NCI-H1930 (cell line): ENCODE results near the gene NHLRC1.

Experiments
- DNase-seq, 2 experiments: peaks; one replicate each; lab custom pipeline; 2025; lab: John Stamatoyannopoulos, UW

The NHLRC1 gene

GRCh38 chr6:18139935-18140621, 17.6 kb upstream of the NHLRC1 start:
- DNase-seq: no peak

GRCh38 chr6:18138906-18139305, 16.4 kb upstream of the NHLRC1 start:
- no peak for DNase-seq

- no peak for DNase-seq
Measured at GRCh38 chr6:18136260-18136659, 13.8 kb upstream of the NHLRC1 start.

GRCh38 chr6:18135171-18135570, 12.7 kb upstream of the NHLRC1 start:
- no peak for DNase-seq

GRCh38 chr6:18132346-18132745, 9.9 kb upstream of the NHLRC1 start:
- DNase-seq: no peak

- no peak for DNase-seq
Measured at GRCh38 chr6:18126121-18126520, 3.6 kb upstream of the NHLRC1 start.

- DNase-seq: peak; percentile 5 to 24
Measured at GRCh38 chr6:18121580-18122127, 823 bp downstream of the NHLRC1 start.

GRCh38 chr6:18119236-18119635, 3.2 kb downstream of the NHLRC1 start:
- no peak for DNase-seq

- DNase-seq: no peak
Measured at GRCh38 chr6:18118330-18118729, 4.1 kb downstream of the NHLRC1 start.

GRCh38 chr6:18117136-18117535, 5.3 kb downstream of the NHLRC1 start:
- DNase-seq: no peak

- no peak for DNase-seq
Measured at GRCh38 chr6:18115356-18115755, 7.1 kb downstream of the NHLRC1 start.

- no peak for DNase-seq
Measured at GRCh38 chr6:18110162-18110561, 12.3 kb downstream of the NHLRC1 start.

- no peak for DNase-seq
Measured at GRCh38 chr6:18107061-18107460, 15.4 kb downstream of the NHLRC1 start.

GRCh38 chr6:18102783-18103509, 19.5 kb downstream of the NHLRC1 start:
- DNase-seq: no peak

- DNase-seq: no peak
Measured at GRCh38 chr6:18101873-18102272, 20.6 kb downstream of the NHLRC1 start.

- DNase-seq: no peak
Measured at GRCh38 chr6:18101271-18101670, 21.2 kb downstream of the NHLRC1 start.

- DNase-seq: no peak
Measured at GRCh38 chr6:18100296-18100695, 22.2 kb downstream of the NHLRC1 start.

- no peak for DNase-seq
Measured at GRCh38 chr6:18099511-18099910, 23.0 kb downstream of the NHLRC1 start.

- DNase-seq: no peak
Measured at GRCh38 chr6:18096423-18096822, 26.1 kb downstream of the NHLRC1 start.

- DNase-seq: no peak
Measured at GRCh38 chr6:18091382-18091781, 31.1 kb downstream of the NHLRC1 start.

- no peak for DNase-seq
Measured at GRCh38 chr6:18090349-18090786, 32.1 kb downstream of the NHLRC1 start.

GRCh38 chr6:18088419-18089296, 33.8 kb downstream of the NHLRC1 start:
- DNase-seq: no peak
